Bronchial epithelial cell (primary cell): ENCODE results near the gene AUTS2. TPM values are rescaled to one million over a fixed set of nuclear protein-coding genes. Genes with fewer than 3 reads are reported as not detected.

Experiments
- DNase-seq: peaks from one replicate; pipeline ENCODE4 v3.0.0-alpha.2; 2010; ENCODE audit warnings: low read depth
- FAIRE-seq: peaks from 2 replicates; lab custom pipeline; 2011; peaks lifted over from hg19 to GRCh38; lab: Jason Lieb, UNC
- H3K27me3 ChIP-seq: 2 replicates; pipeline ENCODE4 v1.5.1; 2011; ENCODE audit warnings: low read length; ENCODE audit not compliant: control insufficient read depth, insufficient read depth
- H3K36me3 ChIP-seq: 2 replicates; pipeline ENCODE4 v1.5.1; 2011; ENCODE audit warnings: low read length; ENCODE audit not compliant: control insufficient read depth, insufficient read depth
- H3K4me3 ChIP-seq: 2 replicates; pipeline ENCODE4 v1.5.1; 2011; ENCODE audit warnings: mild to moderate bottlenecking, low read depth, low read length, control low read depth
- total RNA-seq: library from RNA; depleted of rRNA; stranded (reverse); fragments of >200 nt; gene quantifications from 2 replicates; pipeline ENCODE4 v1.2.1, GENCODE V29; 2014
- TF ChIP-seq, protein P1 (sequence below): IDR thresholded peaks from 2 replicates; pipeline ENCODE4 v1.5.1; 2011; ENCODE audit warnings: mild to moderate bottlenecking, moderate library complexity, low read length, control low read depth, inconsistent platforms; ENCODE audit not compliant: insufficient read depth, severe bottlenecking

Gene AUTS2
- total RNA-seq, 1 donor from 2014 or later = 9.5 TPM

DNA sequence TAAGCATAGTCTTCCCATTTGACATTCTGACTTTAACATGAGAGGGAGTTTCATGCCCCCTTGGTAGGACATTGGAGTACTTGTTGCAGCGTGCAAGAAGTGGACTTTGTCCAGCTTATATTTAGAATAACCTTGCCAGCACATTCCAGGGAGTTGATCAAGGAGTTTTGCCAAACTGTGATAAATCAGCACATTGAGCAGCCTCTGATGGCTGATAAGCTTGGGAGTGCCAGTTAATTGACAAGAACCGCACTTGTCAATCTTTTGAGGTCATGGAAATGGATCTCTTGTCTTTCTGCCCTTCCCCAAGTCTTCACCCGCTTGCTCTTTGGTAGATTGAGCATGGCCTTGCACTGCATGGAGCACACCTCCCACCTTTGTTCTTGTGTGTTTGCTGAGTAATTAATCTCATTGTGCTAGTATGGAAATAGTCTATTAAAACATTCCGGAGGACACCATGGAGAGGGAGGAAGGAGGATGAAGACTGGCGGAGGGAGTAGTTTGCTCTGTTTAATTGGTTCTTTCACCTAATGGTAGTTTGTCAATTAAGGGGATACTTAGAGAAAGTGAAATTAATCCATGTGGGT, 865.2 kb downstream of the AUTS2 start:
- DNase-seq (peak; percentile 30), FAIRE-seq (no peak)
- TF ChIP-seq, protein P1, sequence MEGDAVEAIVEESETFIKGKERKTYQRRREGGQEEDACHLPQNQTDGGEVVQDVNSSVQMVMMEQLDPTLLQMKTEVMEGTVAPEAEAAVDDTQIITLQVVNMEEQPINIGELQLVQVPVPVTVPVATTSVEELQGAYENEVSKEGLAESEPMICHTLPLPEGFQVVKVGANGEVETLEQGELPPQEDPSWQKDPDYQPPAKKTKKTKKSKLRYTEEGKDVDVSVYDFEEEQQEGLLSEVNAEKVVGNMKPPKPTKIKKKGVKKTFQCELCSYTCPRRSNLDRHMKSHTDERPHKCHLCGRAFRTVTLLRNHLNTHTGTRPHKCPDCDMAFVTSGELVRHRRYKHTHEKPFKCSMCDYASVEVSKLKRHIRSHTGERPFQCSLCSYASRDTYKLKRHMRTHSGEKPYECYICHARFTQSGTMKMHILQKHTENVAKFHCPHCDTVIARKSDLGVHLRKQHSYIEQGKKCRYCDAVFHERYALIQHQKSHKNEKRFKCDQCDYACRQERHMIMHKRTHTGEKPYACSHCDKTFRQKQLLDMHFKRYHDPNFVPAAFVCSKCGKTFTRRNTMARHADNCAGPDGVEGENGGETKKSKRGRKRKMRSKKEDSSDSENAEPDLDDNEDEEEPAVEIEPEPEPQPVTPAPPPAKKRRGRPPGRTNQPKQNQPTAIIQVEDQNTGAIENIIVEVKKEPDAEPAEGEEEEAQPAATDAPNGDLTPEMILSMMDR = no peak
- Histone ChIP-seq H3K4me3 (no peak overlapping the region), H3K27me3 (no peaks in the 10 kb centered on the region), H3K36me3 (no peaks in the 10 kb centered on the region)

DNA sequence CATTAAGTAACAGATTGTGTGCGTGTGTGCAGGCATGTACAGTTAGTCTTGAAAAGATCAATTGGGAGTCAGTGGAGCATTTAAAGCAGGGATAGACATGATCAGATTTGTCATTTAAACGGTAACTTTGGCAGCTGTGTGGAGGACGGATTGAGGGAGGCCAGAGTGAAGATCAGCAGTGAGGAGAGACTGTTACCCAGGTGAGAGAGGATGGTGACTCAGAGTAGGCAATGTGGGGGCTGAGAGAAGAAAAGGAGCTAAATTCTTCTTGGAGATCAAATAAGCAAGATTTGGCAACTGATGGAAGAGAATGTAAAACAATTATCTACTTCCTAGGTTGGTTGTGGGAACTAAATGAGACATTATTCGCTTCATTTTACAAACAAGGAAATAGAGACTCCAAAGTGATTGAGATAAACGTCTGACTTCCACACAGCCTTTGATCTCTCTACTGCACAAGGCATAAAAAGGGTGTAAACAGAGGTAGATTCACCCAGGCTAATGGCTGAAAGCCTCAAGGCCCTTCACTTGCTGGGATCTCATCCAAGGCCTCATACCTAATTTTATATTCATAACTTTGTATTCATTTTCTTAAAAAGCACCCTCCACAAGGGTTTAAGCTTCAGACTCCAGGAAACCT, 868.6 kb downstream of the AUTS2 start:
- TF ChIP-seq, protein P1 = no peak
- H3K27me3 ChIP-seq = no peaks in the 10 kb centered on the region
- FAIRE-seq = no peak
- peak; percentile 45 for DNase-seq
- no peak overlapping the region for H3K4me3 ChIP-seq
- no peaks in the 10 kb centered on the region for H3K36me3 ChIP-seq

DNA sequence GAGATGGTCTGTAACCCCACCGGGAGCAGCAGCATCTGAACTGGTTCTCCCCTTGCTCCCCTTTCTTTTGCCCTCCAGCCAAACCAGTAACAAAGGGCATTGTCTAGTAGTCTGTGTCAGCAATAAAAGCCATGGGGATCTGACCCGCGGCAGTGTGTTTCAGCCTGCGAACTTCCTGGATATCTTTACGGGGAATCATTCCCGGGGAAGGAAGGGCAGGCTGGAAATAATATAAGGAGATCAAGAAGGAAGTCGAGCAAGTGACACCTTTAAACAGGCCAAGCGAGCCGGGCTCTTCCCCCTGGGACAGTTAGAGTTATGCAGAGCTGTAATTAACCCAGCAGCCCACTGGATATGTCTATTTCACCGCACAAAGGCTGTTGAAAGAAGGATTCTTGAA, 872.5 kb downstream of the AUTS2 start:
- Histone ChIP-seq H3K4me3 (no peak overlapping the region), H3K27me3 (no peaks in the 10 kb centered on the region), H3K36me3 (no peaks in the 10 kb centered on the region)
- TF ChIP-seq, protein P1 = no peak
- no peak for DNase-seq
- no peak for FAIRE-seq

DNA sequence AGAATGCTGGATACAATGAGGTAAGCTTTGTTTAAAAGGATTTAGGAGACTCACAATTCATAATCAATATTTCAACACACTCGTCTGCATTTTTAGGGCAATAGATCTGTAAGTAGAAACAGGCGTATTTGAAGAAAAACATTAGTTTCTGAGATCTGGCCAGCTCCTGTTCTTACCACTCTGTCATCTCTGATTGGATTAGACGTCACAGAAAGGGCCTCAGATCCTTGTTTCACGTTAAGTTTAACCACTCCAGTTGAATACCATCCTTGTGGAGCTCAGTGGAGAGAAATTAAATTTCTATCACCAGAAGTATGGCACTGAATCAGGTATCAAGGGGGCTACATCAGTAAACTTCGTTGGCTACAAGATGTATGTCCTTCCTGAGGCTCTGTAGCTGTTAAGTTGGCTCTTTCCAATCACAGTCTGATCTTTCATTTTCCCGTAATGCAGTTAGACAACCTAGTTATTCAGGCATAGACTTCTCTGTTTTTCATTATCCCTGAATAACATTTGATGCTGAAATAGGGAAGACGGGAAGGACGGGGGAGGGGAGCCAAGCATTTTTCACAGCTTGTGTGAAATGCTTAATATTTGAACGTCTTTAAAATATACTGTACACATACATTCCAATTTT, 874.4 kb downstream of the AUTS2 start:
- H3K4me3 ChIP-seq = no peak overlapping the region
- TF ChIP-seq, protein P1 = no peak
- H3K27me3 ChIP-seq = no peaks in the 10 kb centered on the region
- FAIRE-seq = no peak
- DNase-seq = no peak
- H3K36me3 ChIP-seq = no peaks in the 10 kb centered on the region

DNA sequence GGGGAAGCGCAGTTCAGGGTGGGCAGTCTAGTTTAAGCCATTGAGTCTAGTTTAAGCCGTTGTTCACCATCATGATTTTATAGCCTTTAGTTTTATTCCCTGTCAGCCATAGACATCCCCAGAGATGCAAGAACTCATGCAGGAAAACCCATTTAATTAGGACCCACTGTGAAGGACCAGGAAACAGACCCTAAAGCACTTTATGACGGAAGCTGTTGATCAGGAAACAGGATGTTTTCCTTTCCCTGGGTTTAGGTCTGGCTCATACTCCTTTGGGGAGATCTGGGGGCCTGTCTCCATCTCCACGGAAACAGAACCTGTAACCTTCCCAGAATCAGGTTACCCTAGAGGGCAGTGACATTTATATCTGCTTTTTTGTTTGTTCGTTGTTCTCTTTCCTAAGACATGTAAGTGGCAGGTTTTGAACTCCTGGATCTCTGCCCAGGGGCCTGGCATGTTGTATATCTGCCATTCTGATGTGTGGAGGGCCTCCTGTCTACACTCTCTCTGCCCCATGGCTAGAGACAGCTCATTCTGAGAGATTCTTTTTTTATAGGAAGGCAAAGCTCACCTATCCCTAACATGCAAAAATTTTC, 876.5 kb downstream of the AUTS2 start:
- DNase-seq (no peak), FAIRE-seq (no peak)

More for the DNA sequence above, 876.5 kb downstream of the AUTS2 start:
- H3K4me3 ChIP-seq = no peak overlapping the region
- no peaks in the 10 kb centered on the region for H3K36me3 ChIP-seq
- no peaks in the 10 kb centered on the region for H3K27me3 ChIP-seq
- TF ChIP-seq, protein P1 = no peak
